ENCODE results near the gene STMND1.

- TF ChIP-seq CTCF (conservative IDR thresholded peaks at IDR 0.05; ENCODE audit: low read depth, low read length) (no peak), EZH2 (IDR thresholded peaks at IDR 0.05; ENCODE audit: borderline replicate concordance, low read depth, low read length, poor library complexity, severe bottlenecking) (no peak)
Measured at GRCh38 chr6:17172836-17173470, 71.1 kb downstream of the STMND1 start.

Measured in A673 (cell line).